ENCODE data around the gene DOCK9.

Gene DOCK9

GRCh38 chr13:99009987-99010551 lies 32.2 kb upstream of the DOCK9 start:
- H3K36me3 ChIP-seq (ENCODE audit: control insufficient read depth in 2 of 2, insufficient read depth in 2 of 2, low read length in 2 of 2): no peaks in the 10 kb centered on the region
- no peak overlapping the region for H3K9ac ChIP-seq (ENCODE audit: low read depth in 1 of 2, low read length in 2 of 2)
- H3K9me3 ChIP-seq (ENCODE audit: control insufficient read depth in 2 of 2, low read length in 2 of 2): no peaks in the 10 kb centered on the region
- no peak overlapping the region for H3K27ac ChIP-seq (ENCODE audit: low read depth in 2 of 2, low read length in 2 of 2)
- H3K27me3 ChIP-seq (ENCODE audit: control insufficient read depth in 2 of 2, insufficient read depth in 2 of 2, low read length in 2 of 2): no peaks in the 10 kb centered on the region
- H3K4me3 ChIP-seq (ENCODE audit: low read length in 2 of 2): no peak overlapping the region
- H3K4me1 ChIP-seq (ENCODE audit: control insufficient read depth in 2 of 2, insufficient read depth in 2 of 2, low read length in 2 of 2): no peaks in the 10 kb centered on the region

DNA sequence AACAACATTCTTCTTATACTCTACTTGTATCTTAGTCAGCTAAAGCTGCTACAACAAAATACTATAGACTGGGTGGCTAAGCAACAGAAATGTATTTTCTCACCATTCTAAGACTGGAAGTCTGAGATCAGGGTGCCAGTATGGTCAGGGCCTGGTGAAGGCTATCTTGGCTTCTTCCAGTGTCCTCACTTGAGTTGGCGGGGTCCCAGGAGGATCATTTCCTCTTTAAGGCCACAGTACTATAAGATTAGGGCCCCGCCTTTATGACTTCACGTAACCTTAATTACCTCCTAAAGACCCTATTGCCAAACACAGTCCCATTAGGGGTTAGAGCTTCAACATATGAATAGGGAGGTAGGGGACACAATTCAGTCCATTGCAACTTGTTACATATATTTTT lies 30.7 kb upstream of the DOCK9 start:
- H3K27ac ChIP-seq (ENCODE audit: low read depth in 2 of 2, low read length in 2 of 2): no peak overlapping the region
- no peak overlapping the region for H3K4me3 ChIP-seq (ENCODE audit: low read length in 2 of 2)
- H3K36me3 ChIP-seq (ENCODE audit: control insufficient read depth in 2 of 2, insufficient read depth in 2 of 2, low read length in 2 of 2): no peaks in the 10 kb centered on the region
- no peak overlapping the region for H3K9ac ChIP-seq (ENCODE audit: low read depth in 1 of 2, low read length in 2 of 2)
- no peaks in the 10 kb centered on the region for H3K4me1 ChIP-seq (ENCODE audit: control insufficient read depth in 2 of 2, insufficient read depth in 2 of 2, low read length in 2 of 2)
- no peaks in the 10 kb centered on the region for H3K9me3 ChIP-seq (ENCODE audit: control insufficient read depth in 2 of 2, low read length in 2 of 2)
- no peaks in the 10 kb centered on the region for H3K27me3 ChIP-seq (ENCODE audit: control insufficient read depth in 2 of 2, insufficient read depth in 2 of 2, low read length in 2 of 2)

GRCh38 chr13:99007414-99007986 lies 29.6 kb upstream of the DOCK9 start:
- no peaks in the 10 kb centered on the region for H3K4me1 ChIP-seq (ENCODE audit: control insufficient read depth in 2 of 2, insufficient read depth in 2 of 2, low read length in 2 of 2)

GRCh38 chr13:99005609-99006008 lies 27.7 kb upstream of the DOCK9 start:
- Histone ChIP-seq H3K9me3 (ENCODE audit: control insufficient read depth in 2 of 2, low read length in 2 of 2) (no peaks in the 10 kb centered on the region), H3K4me3 (ENCODE audit: low read length in 2 of 2) (no peak overlapping the region), H3K9ac (ENCODE audit: low read depth in 1 of 2, low read length in 2 of 2) (no peak overlapping the region), H3K36me3 (ENCODE audit: control insufficient read depth in 2 of 2, insufficient read depth in 2 of 2, low read length in 2 of 2) (no peaks in the 10 kb centered on the region), H3K27me3 (ENCODE audit: control insufficient read depth in 2 of 2, insufficient read depth in 2 of 2, low read length in 2 of 2) (no peaks in the 10 kb centered on the region), H3K27ac (ENCODE audit: low read depth in 2 of 2, low read length in 2 of 2) (no peak overlapping the region), H3K4me1 (ENCODE audit: control insufficient read depth in 2 of 2, insufficient read depth in 2 of 2, low read length in 2 of 2) (no peaks in the 10 kb centered on the region)

More at GRCh38 chr13:99007414-99007986, 29.6 kb upstream of the DOCK9 start:
- H3K4me3 ChIP-seq (ENCODE audit: low read length in 2 of 2): no peak overlapping the region
- no peak overlapping the region for H3K9ac ChIP-seq (ENCODE audit: low read depth in 1 of 2, low read length in 2 of 2)
- H3K9me3 ChIP-seq (ENCODE audit: control insufficient read depth in 2 of 2, low read length in 2 of 2): no peaks in the 10 kb centered on the region
- H3K27ac ChIP-seq (ENCODE audit: low read depth in 2 of 2, low read length in 2 of 2): no peak overlapping the region
- H3K36me3 ChIP-seq (ENCODE audit: control insufficient read depth in 2 of 2, insufficient read depth in 2 of 2, low read length in 2 of 2): no peaks in the 10 kb centered on the region
- H3K27me3 ChIP-seq (ENCODE audit: control insufficient read depth in 2 of 2, insufficient read depth in 2 of 2, low read length in 2 of 2): no peaks in the 10 kb centered on the region

DNA sequence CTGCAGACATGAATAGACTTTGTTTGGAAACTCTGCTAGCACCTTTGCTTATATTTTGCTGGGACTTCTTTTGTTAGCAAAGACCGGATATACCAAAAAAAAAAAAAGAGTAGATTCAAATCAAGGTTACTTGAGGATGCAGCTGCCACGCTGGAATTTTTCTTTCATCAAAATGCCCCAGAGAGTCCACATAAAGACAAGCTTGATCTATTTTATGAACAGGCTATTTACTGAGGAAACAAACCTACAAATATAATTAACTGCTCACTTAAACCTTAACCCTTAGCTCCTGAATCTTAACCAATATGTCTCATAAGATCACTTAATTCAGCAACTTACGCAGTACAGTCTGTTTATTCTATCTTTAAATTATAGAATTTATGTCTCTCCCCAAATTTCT lies 27.1 kb upstream of the DOCK9 start:
- Histone ChIP-seq H3K9me3 (ENCODE audit: control insufficient read depth in 2 of 2, low read length in 2 of 2) (no peaks in the 10 kb centered on the region), H3K27me3 (ENCODE audit: control insufficient read depth in 2 of 2, insufficient read depth in 2 of 2, low read length in 2 of 2) (no peaks in the 10 kb centered on the region), H3K36me3 (ENCODE audit: control insufficient read depth in 2 of 2, insufficient read depth in 2 of 2, low read length in 2 of 2) (no peaks in the 10 kb centered on the region), H3K4me3 (ENCODE audit: low read length in 2 of 2) (no peak overlapping the region), H3K9ac (ENCODE audit: low read depth in 1 of 2, low read length in 2 of 2) (no peak overlapping the region), H3K4me1 (ENCODE audit: control insufficient read depth in 2 of 2, insufficient read depth in 2 of 2, low read length in 2 of 2) (no peaks in the 10 kb centered on the region), H3K27ac (ENCODE audit: low read depth in 2 of 2, low read length in 2 of 2) (no peak overlapping the region)

- no peak overlapping the region for H3K4me3 ChIP-seq (ENCODE audit: low read length in 2 of 2)
- H3K27me3 ChIP-seq (ENCODE audit: control insufficient read depth in 2 of 2, insufficient read depth in 2 of 2, low read length in 2 of 2): no peaks in the 10 kb centered on the region
- no peaks in the 10 kb centered on the region for H3K9me3 ChIP-seq (ENCODE audit: control insufficient read depth in 2 of 2, low read length in 2 of 2)
- H3K36me3 ChIP-seq (ENCODE audit: control insufficient read depth in 2 of 2, insufficient read depth in 2 of 2, low read length in 2 of 2): no peaks in the 10 kb centered on the region
- no peaks in the 10 kb centered on the region for H3K4me1 ChIP-seq (ENCODE audit: control insufficient read depth in 2 of 2, insufficient read depth in 2 of 2, low read length in 2 of 2)
- H3K27ac ChIP-seq (ENCODE audit: low read depth in 2 of 2, low read length in 2 of 2): no peak overlapping the region
- H3K9ac ChIP-seq (ENCODE audit: low read depth in 1 of 2, low read length in 2 of 2): no peak overlapping the region
Measured at GRCh38 chr13:99003851-99004471, 26.1 kb upstream of the DOCK9 start.

GRCh38 chr13:99003186-99003585 lies 25.3 kb upstream of the DOCK9 start:
- H3K4me1 ChIP-seq (ENCODE audit: control insufficient read depth in 2 of 2, insufficient read depth in 2 of 2, low read length in 2 of 2): no peaks in the 10 kb centered on the region
- H3K9me3 ChIP-seq (ENCODE audit: control insufficient read depth in 2 of 2, low read length in 2 of 2): no peaks in the 10 kb centered on the region
- H3K27me3 ChIP-seq (ENCODE audit: control insufficient read depth in 2 of 2, insufficient read depth in 2 of 2, low read length in 2 of 2): no peaks in the 10 kb centered on the region
- H3K27ac ChIP-seq (ENCODE audit: low read depth in 2 of 2, low read length in 2 of 2): no peak overlapping the region
- H3K4me3 ChIP-seq (ENCODE audit: low read length in 2 of 2): no peak overlapping the region
- H3K9ac ChIP-seq (ENCODE audit: low read depth in 1 of 2, low read length in 2 of 2): no peak overlapping the region
- no peaks in the 10 kb centered on the region for H3K36me3 ChIP-seq (ENCODE audit: control insufficient read depth in 2 of 2, insufficient read depth in 2 of 2, low read length in 2 of 2)

- no peaks in the 10 kb centered on the region for H3K4me1 ChIP-seq (ENCODE audit: control insufficient read depth in 2 of 2, insufficient read depth in 2 of 2, low read length in 2 of 2)
Measured at GRCh38 chr13:99002172-99002710, 24.4 kb upstream of the DOCK9 start.

GRCh38 chr13:99000137-99000536 lies 22.3 kb upstream of the DOCK9 start:
- Histone ChIP-seq H3K9ac (ENCODE audit: low read depth in 1 of 2, low read length in 2 of 2) (no peak overlapping the region), H3K4me1 (ENCODE audit: control insufficient read depth in 2 of 2, insufficient read depth in 2 of 2, low read length in 2 of 2) (no peaks in the 10 kb centered on the region), H3K4me3 (ENCODE audit: low read length in 2 of 2) (no peak overlapping the region), H3K36me3 (ENCODE audit: control insufficient read depth in 2 of 2, insufficient read depth in 2 of 2, low read length in 2 of 2) (no peaks in the 10 kb centered on the region), H3K9me3 (ENCODE audit: control insufficient read depth in 2 of 2, low read length in 2 of 2) (no peaks in the 10 kb centered on the region), H3K27me3 (ENCODE audit: control insufficient read depth in 2 of 2, insufficient read depth in 2 of 2, low read length in 2 of 2) (no peaks in the 10 kb centered on the region), H3K27ac (ENCODE audit: low read depth in 2 of 2, low read length in 2 of 2) (no peak overlapping the region)

More at GRCh38 chr13:99002172-99002710, 24.4 kb upstream of the DOCK9 start:
- no peak overlapping the region for H3K9ac ChIP-seq (ENCODE audit: low read depth in 1 of 2, low read length in 2 of 2)
- H3K27ac ChIP-seq (ENCODE audit: low read depth in 2 of 2, low read length in 2 of 2): no peak overlapping the region
- no peaks in the 10 kb centered on the region for H3K9me3 ChIP-seq (ENCODE audit: control insufficient read depth in 2 of 2, low read length in 2 of 2)
- no peak overlapping the region for H3K4me3 ChIP-seq (ENCODE audit: low read length in 2 of 2)
- no peaks in the 10 kb centered on the region for H3K27me3 ChIP-seq (ENCODE audit: control insufficient read depth in 2 of 2, insufficient read depth in 2 of 2, low read length in 2 of 2)
- H3K36me3 ChIP-seq (ENCODE audit: control insufficient read depth in 2 of 2, insufficient read depth in 2 of 2, low read length in 2 of 2): no peaks in the 10 kb centered on the region

DNA sequence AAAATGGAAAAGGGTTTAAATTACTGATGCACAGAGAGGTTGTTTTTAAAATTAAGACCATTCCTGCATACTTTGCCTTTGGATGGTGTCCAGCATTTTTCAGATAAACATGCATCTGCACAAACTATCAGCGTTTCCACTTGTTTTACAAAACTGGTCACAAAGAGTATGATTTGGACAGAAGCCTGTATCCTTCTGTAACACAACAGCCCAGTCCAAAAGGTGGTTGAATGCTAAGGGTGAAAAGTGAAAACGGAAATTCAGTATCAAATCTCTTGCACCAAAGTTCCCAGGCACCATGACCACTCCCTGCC lies 21.7 kb upstream of the DOCK9 start:
- Histone ChIP-seq H3K9me3 (ENCODE audit: control insufficient read depth in 2 of 2, low read length in 2 of 2) (no peaks in the 10 kb centered on the region), H3K4me1 (ENCODE audit: control insufficient read depth in 2 of 2, insufficient read depth in 2 of 2, low read length in 2 of 2) (no peaks in the 10 kb centered on the region), H3K27me3 (ENCODE audit: control insufficient read depth in 2 of 2, insufficient read depth in 2 of 2, low read length in 2 of 2) (no peaks in the 10 kb centered on the region), H3K36me3 (ENCODE audit: control insufficient read depth in 2 of 2, insufficient read depth in 2 of 2, low read length in 2 of 2) (no peaks in the 10 kb centered on the region), H3K4me3 (ENCODE audit: low read length in 2 of 2) (no peak overlapping the region), H3K9ac (ENCODE audit: low read depth in 1 of 2, low read length in 2 of 2) (no peak overlapping the region), H3K27ac (ENCODE audit: low read depth in 2 of 2, low read length in 2 of 2) (no peak overlapping the region)
